GM23338 (cell line): ENCODE data around the gene RPS15. TPM values are rescaled to one million over a fixed set of nuclear protein-coding genes. Genes with fewer than 3 reads are reported as not detected.

Source experiments
- ATAC-seq: fragments of 200-7000 bp; cut with Tn5 transposase; 3 replicates; pipeline ENCODE4 v1.9.1; 2020
- DNase-seq: peaks from one replicate; pipeline ENCODE4 v3.0.0-alpha.2; 2015; ENCODE audit warnings: low spot score
- H2AFZ ChIP-seq: fragments of 200-600 bp; sonication (generic); 2 replicates; pipeline ENCODE4 v1.8.0; 2016; ENCODE audit warnings: antibody characterized with exemption, mild to moderate bottlenecking, moderate library complexity
- H3F3A ChIP-seq: fragments of 200-600 bp; sonication (generic); replicated peaks from 2 replicates; pipeline ENCODE4 v1.8.0; 2017; ENCODE audit warnings: antibody characterized with exemption, mixed run types, low read depth
- H3K27ac ChIP-seq: fragments of 200-600 bp; sonication (generic); 2 replicates; pipeline ENCODE4 v1.6.1; 2016; ENCODE audit warnings: low read depth
- H3K27me3 ChIP-seq: fragments of 200-600 bp; sonication (generic); 2 replicates; pipeline ENCODE4 v1.8.0; 2016; ENCODE audit warnings: mild to moderate bottlenecking, mixed run types, moderate library complexity; ENCODE audit not compliant: insufficient read depth
- H3K36me3 ChIP-seq: fragments of 200-600 bp; sonication (generic); 2 replicates; pipeline ENCODE4 v1.8.0; 2016; ENCODE audit warnings: mild to moderate bottlenecking; ENCODE audit not compliant: insufficient read depth
- H3K4me1 ChIP-seq: fragments of 200-600 bp; sonication (generic); 2 replicates; pipeline ENCODE4 v1.8.0; 2016; ENCODE audit warnings: mild to moderate bottlenecking, moderate library complexity; ENCODE audit not compliant: insufficient read depth
- H3K4me2 ChIP-seq: fragments of 200-600 bp; sonication (generic); 2 replicates; pipeline ENCODE4 v1.7.1; 2017; ENCODE audit warnings: mixed run types
- H3K4me3 ChIP-seq: fragments of 200-600 bp; sonication (generic); 2 replicates; pipeline ENCODE4 v1.6.1; 2016; ENCODE audit warnings: mixed run types
- H3K79me2 ChIP-seq: fragments of 200-600 bp; sonication (generic); replicated peaks from 2 replicates; pipeline ENCODE4 v1.8.0; 2017; ENCODE audit warnings: mild to moderate bottlenecking; ENCODE audit not compliant: insufficient read depth
- H3K9me2 ChIP-seq: fragments of 200-600 bp; sonication (generic); 2 replicates; pipeline ENCODE4 v1.8.0; 2017; ENCODE audit not compliant: insufficient read depth
- H4K20me1 ChIP-seq: fragments of 200-600 bp; sonication (generic); replicated peaks from 2 replicates; pipeline ENCODE4 v1.8.0; 2017; ENCODE audit warnings: mild to moderate bottlenecking; ENCODE audit not compliant: insufficient read depth
- H3K27ac Mint-ChIP-seq: 2 replicates; pipeline ENCODE4 v1.8.0; 2020; ENCODE audit warnings: inconsistent platforms, mild to moderate bottlenecking, moderate library complexity, mixed read lengths
- H3K27me3 Mint-ChIP-seq: 3 replicates; pipeline ENCODE4 v1.8.0; 2022; ENCODE audit warnings: low read depth, mild to moderate bottlenecking, moderate library complexity, mixed read lengths, inconsistent platforms; ENCODE audit not compliant: insufficient read depth, poor library complexity
- H3K36me3 Mint-ChIP-seq: 3 replicates; pipeline ENCODE4 v1.8.0; 2021; ENCODE audit warnings: low read depth, mild to moderate bottlenecking, inconsistent platforms, moderate library complexity, mixed read lengths
- H3K4me1 Mint-ChIP-seq: 3 replicates; pipeline ENCODE4 v1.8.0; 2020; ENCODE audit warnings: mild to moderate bottlenecking, inconsistent platforms, mixed read lengths
- H3K4me3 Mint-ChIP-seq: 3 replicates; pipeline ENCODE4 v1.8.0; 2021; ENCODE audit warnings: moderate library complexity, mild to moderate bottlenecking, inconsistent platforms, mixed read lengths
- H3K9me3 Mint-ChIP-seq: 3 replicates; pipeline ENCODE4 v1.8.0; 2020; ENCODE audit warnings: moderate library complexity, mild to moderate bottlenecking, inconsistent platforms, mixed read lengths
- CREB1 ChIP-seq: fragments of 250-450 bp; sonication (Bioruptor Pico); IDR thresholded peaks from 2 replicates; pipeline ENCODE4 v1.5.0; 2020; ENCODE audit warnings: low read depth, mild to moderate bottlenecking, moderate library complexity
- EZH2 ChIP-seq: fragments of 200-600 bp; sonication (generic); IDR thresholded peaks from one replicate; pipeline ENCODE4 v1.8.0; 2017; ENCODE audit warnings: antibody characterized with exemption, mild to moderate bottlenecking, low read depth; ENCODE audit not compliant: unreplicated experiment
- EZH2phosphoT487 ChIP-seq: fragments of 200-600 bp; sonication (generic); IDR thresholded peaks from one replicate; pipeline ENCODE4 v1.8.1; 2018; ENCODE audit warnings: antibody characterized with exemption; ENCODE audit not compliant: unreplicated experiment
- JUNB ChIP-seq: IDR thresholded peaks from one replicate; pipeline ENCODE4 v1.6.1; 2016; ENCODE audit warnings: antibody characterized with exemption; ENCODE audit not compliant: unreplicated experiment
- NANOG ChIP-seq: IDR thresholded peaks from 2 replicates; pipeline ENCODE4 v1.6.1; 2016; ENCODE audit warnings: antibody characterized with exemption, borderline replicate concordance
- STAT1 ChIP-seq: IDR thresholded peaks from one replicate; pipeline ENCODE4 v1.6.1; 2016; ENCODE audit warnings: antibody characterized with exemption; ENCODE audit not compliant: unreplicated experiment
- polyA plus RNA-seq: library from polyadenylated mRNA; unstranded; fragments of >200 nt; fragmentation: Nextera tagmentation; extraction: Ambion mirVana; gene quantifications from 2 replicates; pipeline ENCODE4 v1.2.1, GENCODE V29; 2016
- total RNA-seq: library from RNA; depleted of rRNA; stranded (reverse); fragments of >200 nt; shearing (Covaris generic); gene quantifications from 2 replicates; pipeline ENCODE4 v1.2.3, GENCODE V29; 2014
- TF ChIP-seq, protein P1 (sequence below), 2 experiments: fragments of 200-600 bp in 1 of 2; sonication (generic) in 1 of 2; conservative IDR thresholded peaks; 2 replicates each; pipeline versions ENCODE4 v1.5.1 to v1.6.1; 2016 to 2017; ENCODE audit warnings: antibody characterized with exemption in 2 of 2, low read depth in 2 of 2, mild to moderate bottlenecking in 2 of 2, moderate library complexity in 1 of 2

The RPS15 gene
- total and polyA plus RNA-seq, 2 experiments from 2014 or later: 2,953 to 3,861 TPM

DNA sequence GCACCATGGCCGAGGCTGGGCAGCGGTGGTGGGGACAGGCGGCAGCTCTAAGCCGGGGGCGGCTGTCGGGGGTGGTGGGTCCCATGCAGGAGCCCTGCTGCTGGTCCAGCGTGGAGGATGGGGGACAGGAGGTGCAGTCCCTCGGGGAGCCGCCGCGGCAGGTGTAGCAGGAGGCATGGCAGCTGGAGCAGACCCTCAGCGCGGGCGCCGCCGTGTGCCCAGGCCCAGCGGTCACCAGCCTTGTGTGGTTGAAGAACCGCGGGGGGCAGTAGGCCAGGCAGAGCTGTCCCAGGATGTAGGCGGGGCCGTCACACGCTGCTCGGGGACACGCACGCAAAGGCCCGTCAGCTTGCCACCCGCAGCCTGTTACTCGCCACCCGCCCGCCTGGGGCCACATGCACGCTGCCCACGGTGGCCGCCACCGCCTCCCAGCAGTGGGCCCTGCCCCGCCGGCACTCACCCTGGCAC, 43.7 kb downstream of the RPS15 start:
- Mint-ChIP-seq H3K27ac (no peak overlapping the region), H3K27me3 (peaks cover 7% of the 10 kb centered on the region), H3K9me3 (no peaks in the 10 kb centered on the region; the same call in 2 of the 3 replicates), H3K4me1 (peaks cover 4% of the 10 kb centered on the region; the same call in 2 of the 3 replicates), H3K36me3 (peaks cover 6% of the 10 kb centered on the region; the same call in 2 of the 3 replicates), H3K4me3 (no peak overlapping the region)
- DNase-seq (no peak), ATAC-seq (no peak)
- TF ChIP-seq EZH2 (no peak), STAT1 (no peak), CREB1 (no peak), NANOG (no peak), JUNB (no peak)
- H2AFZ ChIP-seq: no peak overlapping the region
- peaks cover 4% of the 10 kb centered on the region; the same call in 1 of the 2 replicates for H3K4me1 ChIP-seq
- no peaks in the 10 kb centered on the region for H3K27me3 ChIP-seq
- 0 out of 2 replicates have a peak, but pooled peaks cover 5% of the 10 kb centered on the region for H3K36me3 ChIP-seq
- H3F3A ChIP-seq: peaks cover 12% of the 10 kb centered on the region; the same call in 1 of the 2 replicates
- peaks cover 16% of the 10 kb centered on the region for H3K79me2 ChIP-seq
- no peaks in the 10 kb centered on the region for H3K9me2 ChIP-seq
- H3K4me3 ChIP-seq: no peak overlapping the region
- no peak overlapping the region for H3K4me2 ChIP-seq
- H4K20me1 ChIP-seq: peaks cover 11% of the 10 kb centered on the region
- no peak overlapping the region for H3K27ac ChIP-seq

- no peaks in the 10 kb centered on the region for H3K27me3 ChIP-seq
- peaks cover 5% of the 10 kb centered on the region; the same call in 1 of the 2 replicates for H4K20me1 ChIP-seq
- H3F3A ChIP-seq: 0 out of 2 replicates have a peak, but pooled peaks cover 10% of the 10 kb centered on the region
- H3K27ac ChIP-seq: no peak overlapping the region
- no peak overlapping the region for H3K4me3 ChIP-seq
- no peaks in the 10 kb centered on the region; the same call in 2 of the 3 replicates for H3K9me3 Mint-ChIP-seq
- peaks cover 10% of the 10 kb centered on the region for H3K79me2 ChIP-seq
- ATAC-seq: no peak
- H3K4me1 Mint-ChIP-seq: peaks cover under 1% of the 10 kb centered on the region; the same call in 2 of the 3 replicates
- no peak overlapping the region for H3K4me3 Mint-ChIP-seq
- DNase-seq: no peak
- no peaks in the 10 kb centered on the region for H3K36me3 ChIP-seq
- H3K4me2 ChIP-seq: no peak overlapping the region
- H3K36me3 Mint-ChIP-seq: peaks cover under 1% of the 10 kb centered on the region; the same call in 2 of the 3 replicates
- TF ChIP-seq, protein P1, sequence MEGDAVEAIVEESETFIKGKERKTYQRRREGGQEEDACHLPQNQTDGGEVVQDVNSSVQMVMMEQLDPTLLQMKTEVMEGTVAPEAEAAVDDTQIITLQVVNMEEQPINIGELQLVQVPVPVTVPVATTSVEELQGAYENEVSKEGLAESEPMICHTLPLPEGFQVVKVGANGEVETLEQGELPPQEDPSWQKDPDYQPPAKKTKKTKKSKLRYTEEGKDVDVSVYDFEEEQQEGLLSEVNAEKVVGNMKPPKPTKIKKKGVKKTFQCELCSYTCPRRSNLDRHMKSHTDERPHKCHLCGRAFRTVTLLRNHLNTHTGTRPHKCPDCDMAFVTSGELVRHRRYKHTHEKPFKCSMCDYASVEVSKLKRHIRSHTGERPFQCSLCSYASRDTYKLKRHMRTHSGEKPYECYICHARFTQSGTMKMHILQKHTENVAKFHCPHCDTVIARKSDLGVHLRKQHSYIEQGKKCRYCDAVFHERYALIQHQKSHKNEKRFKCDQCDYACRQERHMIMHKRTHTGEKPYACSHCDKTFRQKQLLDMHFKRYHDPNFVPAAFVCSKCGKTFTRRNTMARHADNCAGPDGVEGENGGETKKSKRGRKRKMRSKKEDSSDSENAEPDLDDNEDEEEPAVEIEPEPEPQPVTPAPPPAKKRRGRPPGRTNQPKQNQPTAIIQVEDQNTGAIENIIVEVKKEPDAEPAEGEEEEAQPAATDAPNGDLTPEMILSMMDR (conservative IDR thresholded peaks at IDR 0.05; ENCODE audit: low read depth in 2 of 2): peak in 1 of 2 experiments; percentile 19; a peak in 1 of 4 replicates
- no peak for TF ChIP-seq EZH2phosphoT487
- peaks cover 7% of the 10 kb centered on the region for H3K27me3 Mint-ChIP-seq
- H2AFZ ChIP-seq: no peak overlapping the region
- peaks cover 4% of the 10 kb centered on the region; the same call in 1 of the 2 replicates for H3K4me1 ChIP-seq
- H3K9me2 ChIP-seq: no peaks in the 10 kb centered on the region
- no peak overlapping the region for H3K27ac Mint-ChIP-seq
Observed at GRCh38 chr19:1482361-1483130, 44.4 kb downstream of the RPS15 start.
